ENCODE results near the gene VSIG4.
"Not testable (repeated sequence)": the region's sequence is repeated elsewhere in the genome, so short reads cannot be mapped to it uniquely, and the experiment has no call there.

Gene VSIG4

GRCh38 chrX:66039944-66040343, at the start of gene VSIG4:
VSIG4 (minus strand) TSS chrX:66040080; CDS start chrX:66039998, 82 bp downstream.
- no peak for DNase-seq

GRCh38 chrX:66076801-66077200, 36.9 kb upstream of the VSIG4 start:
- no peak for DNase-seq

GRCh38 chrX:66074920-66075879, 35.3 kb upstream of the VSIG4 start:
- DNase-seq: no peak

GRCh38 chrX:66071126-66071525, 31.2 kb upstream of the VSIG4 start:
- no peak for DNase-seq

GRCh38 chrX:66064261-66064660, 24.4 kb upstream of the VSIG4 start:
- no peak for DNase-seq

GRCh38 chrX:66057019-66057418, 17.1 kb upstream of the VSIG4 start:
- not testable (repeated sequence) for DNase-seq

GRCh38 chrX:66054978-66055377, 15.1 kb upstream of the VSIG4 start:
- DNase-seq: no peak

GRCh38 chrX:66053414-66053813, 13.5 kb upstream of the VSIG4 start:
- DNase-seq: no peak

- no peak for DNase-seq
Measured at GRCh38 chrX:66051980-66052379, 12.1 kb upstream of the VSIG4 start.

GRCh38 chrX:66050140-66050569, 10.3 kb upstream of the VSIG4 start:
- no peak for DNase-seq

- no peak for DNase-seq
Measured at GRCh38 chrX:66049056-66049455, 9.2 kb upstream of the VSIG4 start.

- DNase-seq: no peak
Measured at GRCh38 chrX:66046612-66047235, 6.8 kb upstream of the VSIG4 start.

GRCh38 chrX:66045894-66046293, 6.0 kb upstream of the VSIG4 start:
- no peak for DNase-seq

- no peak for DNase-seq
Measured at GRCh38 chrX:66043584-66043983, 3.7 kb upstream of the VSIG4 start.

- DNase-seq: no peak
Measured at GRCh38 chrX:66042307-66043077, 2.6 kb upstream of the VSIG4 start.

GRCh38 chrX:66038115-66038514, 1.8 kb downstream of the VSIG4 start:
- no peak for DNase-seq

- no peak for DNase-seq
Measured at GRCh38 chrX:66036231-66036630, 3.6 kb downstream of the VSIG4 start.

- DNase-seq: no peak
Measured at GRCh38 chrX:66035667-66036066, 4.2 kb downstream of the VSIG4 start.

GRCh38 chrX:66030505-66031317, 9.2 kb downstream of the VSIG4 start:
- DNase-seq: no peak

- no peak for DNase-seq
Measured at GRCh38 chrX:66028936-66029335, 10.9 kb downstream of the VSIG4 start.

GRCh38 chrX:66024570-66024969, 15.3 kb downstream of the VSIG4 start:
- no peak for DNase-seq

- DNase-seq: no peak
Measured at GRCh38 chrX:66024092-66024467, 15.8 kb downstream of the VSIG4 start.

Measured in cerebellar nuclear complex (tissue), 1 donor.